HG02610 (cell line): ENCODE results near the gene TDRD9.
A peak's percentile ranks its signal among the peaks of the same experiment; 100 is the strongest.

ENCODE experiments used
- ATAC-seq: cut with Tn5 transposase; IDR thresholded peaks from one replicate; pipeline ENCODE4 v1.9.1; 2021; ENCODE audit warnings: mild to moderate bottlenecking, moderate library complexity; ENCODE audit not compliant: unreplicated experiment

Gene TDRD9

DNA sequence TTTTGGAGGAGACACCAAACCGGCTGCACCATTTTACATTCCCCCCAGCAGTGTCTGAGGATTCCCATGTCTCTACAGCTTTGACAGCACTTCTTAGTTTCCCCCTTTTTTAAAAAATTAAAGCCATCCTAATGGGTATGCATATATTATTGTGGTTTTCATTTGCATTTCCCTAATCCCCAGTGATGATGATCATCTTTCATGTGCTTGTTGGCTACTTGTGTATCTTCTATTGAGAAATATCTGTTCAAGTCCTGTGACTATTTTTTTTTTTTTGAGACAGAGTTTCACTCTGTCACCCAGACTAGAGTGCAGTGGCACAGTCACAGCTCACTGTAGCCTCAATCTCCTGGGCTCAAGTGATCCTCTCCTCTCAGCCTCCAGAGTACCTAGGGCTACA is 134.0 kb downstream of the TDRD9 start:
- ATAC-seq = no peak

GRCh38 chr14:104064003-104064402 is 135.7 kb downstream of the TDRD9 start:
- ATAC-seq = no peak

- no peak for ATAC-seq
These were observed 138.0 kb downstream of the TDRD9 start for GRCh38 chr14:104066279-104066678.

- no peak for ATAC-seq
These were observed 138.6 kb downstream of the TDRD9 start for GRCh38 chr14:104066719-104067295.

GRCh38 chr14:104069541-104069940 is 141.3 kb downstream of the TDRD9 start:
- no peak for ATAC-seq

GRCh38 chr14:104072586-104072985 is 144.3 kb downstream of the TDRD9 start:
- ATAC-seq = no peak

DNA sequence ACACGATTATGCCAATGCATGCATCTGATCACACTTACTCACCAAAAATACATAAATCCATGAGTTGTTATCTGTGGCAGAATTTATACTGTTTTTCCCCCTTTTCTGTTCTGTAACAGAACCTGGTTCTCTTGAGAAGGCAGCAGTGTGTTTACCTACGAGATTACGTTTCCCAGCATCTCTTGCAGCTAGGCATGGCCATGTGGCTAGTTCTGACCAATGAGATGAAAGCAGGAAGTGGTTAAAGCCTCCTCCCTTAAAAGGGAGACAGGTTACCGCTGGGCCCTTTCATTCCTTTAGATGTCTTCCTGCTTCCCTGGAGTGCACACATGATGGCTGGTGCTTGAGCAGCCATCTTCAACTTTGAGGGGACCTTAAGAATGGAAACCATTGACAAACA is 145.5 kb downstream of the TDRD9 start:
- no peak for ATAC-seq

DNA sequence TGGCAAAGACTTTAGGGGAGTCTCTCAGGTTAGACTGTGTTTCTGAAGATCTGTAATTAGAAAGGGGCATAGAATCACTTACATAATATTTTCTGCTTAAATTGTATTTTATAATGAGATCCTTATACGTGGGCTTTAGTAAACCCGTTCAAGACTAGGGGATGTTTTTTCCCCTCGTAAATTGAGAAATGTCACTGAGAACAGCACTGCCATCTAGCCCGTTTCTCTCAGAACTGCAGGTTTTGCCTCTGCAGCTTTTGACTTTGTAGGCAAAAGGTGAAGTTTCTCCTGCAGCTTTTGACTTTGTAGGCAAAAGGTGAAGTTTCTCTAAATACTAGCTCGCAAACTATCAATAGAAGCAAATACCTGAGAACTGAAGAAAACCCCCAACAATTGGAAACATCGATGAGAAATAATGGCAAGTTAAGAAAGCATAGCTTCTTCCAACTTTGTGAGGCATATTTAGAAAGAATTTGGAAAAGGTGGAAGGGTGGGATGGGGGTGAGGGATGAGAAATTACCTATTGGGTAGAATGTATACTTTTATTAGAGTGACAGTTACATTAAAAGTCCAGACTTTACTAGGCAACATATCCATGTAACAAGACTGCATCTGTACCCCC is 147.4 kb downstream of the TDRD9 start:
- no peak for ATAC-seq

DNA sequence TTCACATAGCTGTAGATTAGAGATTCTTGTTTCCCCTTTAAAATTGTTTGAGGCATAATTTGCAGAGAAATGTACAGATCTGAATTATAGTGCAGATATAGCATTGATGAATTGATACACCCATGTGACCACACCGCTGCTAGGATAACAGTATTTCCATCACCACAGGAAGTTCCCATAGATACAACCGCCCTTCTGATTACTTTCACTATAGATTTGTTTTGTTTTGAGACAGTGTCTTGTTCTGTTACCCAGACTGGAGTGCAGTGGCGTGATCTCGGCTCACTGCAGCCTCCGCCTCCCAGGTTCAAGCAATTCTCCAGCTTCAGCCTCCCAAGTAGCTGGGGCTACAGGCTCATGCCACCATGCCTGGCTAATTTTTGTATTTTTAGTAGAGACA is 148.5 kb downstream of the TDRD9 start:
- ATAC-seq = no peak

GRCh38 chr14:104078031-104078455 is 149.8 kb downstream of the TDRD9 start:
- ATAC-seq = peak; percentile 83

- no peak for ATAC-seq
These were observed 152.4 kb downstream of the TDRD9 start for GRCh38 chr14:104080376-104081260.

GRCh38 chr14:104081261-104081835 is 153.1 kb downstream of the TDRD9 start:
- no peak for ATAC-seq

- no peak for ATAC-seq
These were observed 153.8 kb downstream of the TDRD9 start for GRCh38 chr14:104081951-104082464.

- no peak for ATAC-seq
These were observed 154.6 kb downstream of the TDRD9 start for GRCh38 chr14:104082807-104083206.

DNA sequence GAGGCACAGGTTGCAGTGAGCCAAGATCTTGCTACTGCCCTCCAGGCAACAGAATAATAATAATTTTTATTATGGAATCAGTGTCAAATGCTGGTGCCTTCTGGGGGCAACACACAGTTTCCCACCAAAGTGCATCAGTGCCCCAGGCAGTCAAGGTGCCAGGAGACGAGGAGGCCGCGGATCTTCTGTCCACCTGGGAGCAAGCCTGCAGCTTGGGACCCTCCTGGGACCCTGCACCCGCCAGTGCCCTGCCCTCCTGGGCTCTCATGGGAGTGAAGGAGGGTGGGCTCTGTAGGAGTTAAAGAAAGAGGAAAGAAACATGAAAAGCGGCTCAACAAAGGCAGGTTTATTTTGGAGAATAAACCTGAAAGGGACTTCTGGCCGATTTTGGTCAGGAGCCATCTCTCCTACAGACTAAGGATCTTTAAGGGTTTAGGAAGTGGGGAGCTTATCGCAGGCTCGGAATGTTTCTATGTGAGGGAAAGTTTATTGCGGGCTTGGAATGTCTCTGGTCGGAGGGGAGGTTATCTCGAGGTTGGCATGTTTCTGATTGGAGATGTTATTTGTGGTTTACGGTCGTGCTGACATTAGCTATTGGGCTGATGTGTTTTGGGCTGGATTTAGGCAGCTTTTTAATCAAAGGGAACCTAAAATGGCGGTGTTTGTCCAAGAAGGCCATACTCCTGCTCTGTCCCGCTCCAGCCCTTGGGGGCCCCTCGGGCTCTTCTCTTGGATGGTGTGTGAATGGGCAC is 156.2 kb downstream of the TDRD9 start:
- ATAC-seq = no peak

DNA sequence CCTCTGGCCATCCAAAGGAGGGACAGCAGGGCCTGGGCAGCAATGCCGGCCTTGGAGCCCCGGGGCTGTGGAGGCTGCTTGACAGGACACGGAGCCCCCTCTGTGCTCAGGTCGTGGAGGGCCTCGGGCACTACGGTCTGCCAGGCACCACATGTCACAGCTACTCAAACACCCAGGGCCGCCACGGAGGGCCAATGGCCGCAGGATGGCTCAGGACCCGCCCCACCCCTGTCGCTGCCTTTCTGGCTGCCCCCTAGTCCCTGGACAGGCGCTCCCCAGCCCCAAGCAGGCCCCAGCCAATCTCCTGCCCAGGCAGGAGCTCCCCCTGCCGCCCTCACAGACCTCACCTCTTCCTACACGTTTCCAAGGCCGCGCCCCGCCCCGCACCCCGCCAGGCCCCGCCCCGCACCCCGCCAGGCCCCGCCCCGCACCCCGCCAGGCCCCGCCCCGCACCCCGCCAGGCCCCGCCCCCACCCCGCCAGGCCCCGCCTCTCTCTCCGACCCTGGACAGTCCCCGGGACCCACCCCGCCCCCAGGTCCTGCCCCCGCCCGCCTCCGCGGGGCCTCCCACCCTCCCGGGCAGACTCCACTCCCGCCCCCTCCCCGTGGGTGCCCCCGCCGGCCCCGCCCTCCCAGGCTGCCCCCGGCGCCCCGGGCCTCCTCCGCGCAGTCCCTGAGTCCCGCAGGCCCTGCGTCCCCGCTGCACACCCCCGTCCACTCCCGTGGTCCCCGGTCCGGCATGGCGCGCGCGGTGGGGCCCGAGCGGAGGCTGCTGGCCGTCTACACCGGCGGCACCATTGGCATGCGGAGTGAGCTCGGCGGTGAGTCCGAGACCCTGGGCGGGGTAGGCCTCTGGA is 157.0 kb downstream of the TDRD9 start, which contains the start of gene ASPG:
TSS of gene ASPG (plus strand) at position 669 of the 857 bp plus-strand sequence. CDS start at position 740, 71 bp downstream.
- no peak for ATAC-seq

- ATAC-seq = no peak
These were observed 157.6 kb downstream of the TDRD9 start for GRCh38 chr14:104085889-104086201.

- ATAC-seq = no peak
These were observed 158.0 kb downstream of the TDRD9 start for GRCh38 chr14:104086210-104086660.

DNA sequence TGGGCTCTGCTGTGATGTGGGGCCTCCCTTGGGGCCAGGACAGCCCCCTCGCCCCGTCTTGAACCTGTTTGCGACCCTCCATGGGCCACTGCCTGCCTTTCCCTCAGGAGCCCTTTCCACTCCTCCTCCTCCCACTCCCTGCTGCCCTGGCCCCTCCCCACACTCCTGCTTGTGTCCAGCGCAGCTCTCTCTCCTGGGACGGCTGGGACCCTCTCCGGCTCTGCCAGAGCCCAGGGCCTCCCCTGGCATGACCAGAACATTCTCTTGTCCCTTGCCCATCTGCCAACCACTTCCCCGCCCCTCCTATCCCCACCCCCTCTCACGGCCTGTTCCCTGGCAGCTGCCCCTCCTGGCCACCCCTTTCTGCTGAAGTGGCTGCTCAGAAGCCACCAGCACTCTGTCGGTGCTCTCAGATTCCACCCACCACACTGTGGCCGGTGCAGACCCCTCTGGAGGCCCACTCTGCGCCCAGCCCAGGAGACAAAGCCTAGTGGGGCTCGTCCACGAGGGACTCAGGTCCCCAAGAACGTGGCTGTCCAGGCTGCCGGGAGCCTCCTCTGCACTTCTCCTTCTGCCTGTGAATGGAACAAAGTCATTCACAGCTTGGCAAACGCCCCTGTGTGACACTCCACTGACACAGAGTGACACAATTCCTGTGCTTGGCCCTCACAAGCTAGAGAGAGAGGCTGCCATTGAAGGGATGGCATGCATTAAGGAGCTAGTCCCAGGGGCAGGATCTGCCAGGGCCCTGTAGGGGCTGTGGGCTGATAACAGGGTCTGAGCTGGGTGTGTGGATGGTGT is 158.6 kb downstream of the TDRD9 start:
- ATAC-seq = no peak
